Stomach (tissue), 9 donors: ENCODE results near the gene SMAP1. TPM values are rescaled to one million over a fixed set of nuclear protein-coding genes. Genes with fewer than 3 reads are reported as not detected.

Experiments used
- DNase-seq, 2 donors: peaks; one replicate each; pipeline versions ENCODE4 v3.0.0 to v3.0.0-alpha.2; 2013 to 2019
- H3K27ac ChIP-seq, 5 donors: fragments of 200-600 bp in 4 of 5; sonication (generic) in 4 of 5; one replicate each; pipeline ENCODE4 v1.5.1; 2013 to 2019; ENCODE audit warnings: mild to moderate bottlenecking in 1 of 5, moderate library complexity in 1 of 5
- H3K27me3 ChIP-seq, 3 donors: fragments of 200-600 bp; sonication (generic); one replicate each; pipeline ENCODE4 v1.5.1; 2017 to 2019; ENCODE audit warnings: mixed run types in 1 of 3
- H3K36me3 ChIP-seq, 4 donors: fragments of 200-600 bp; sonication (generic); 1 replicate in 3 of 4; 2 replicates in 1 of 4; pipeline ENCODE4 v1.5.1; 2016 to 2019
- H3K4me1 ChIP-seq, 4 donors: fragments of 200-600 bp; sonication (generic); one replicate each; pipeline ENCODE4 v1.5.1; 2016 to 2019
- H3K4me3 ChIP-seq, 4 donors: fragments of 200-600 bp; sonication (generic) in 3 of 4; one replicate each; pipeline ENCODE4 v1.5.1; 2016 to 2019; ENCODE audit warnings: mild to moderate bottlenecking in 1 of 4
- H3K9me3 ChIP-seq, 4 donors: fragments of 200-600 bp; sonication (generic); one replicate each; pipeline ENCODE4 v1.5.1; 2016 to 2019
- CTCF ChIP-seq, 7 experiments: fragments of 450-650 bp in 4 of 7; fragments of 200-600 bp in 3 of 7; sonication (generic) in 3 of 7; IDR thresholded peaks; one replicate each; pipeline ENCODE4 v1.5.1; 2016 to 2019; ENCODE audit warnings: antibody characterized with exemption in 7 of 7, control low read depth in 2 of 7, mild to moderate bottlenecking in 1 of 7
- EP300 ChIP-seq: sonication (generic); formaldehyde crosslinking; IDR thresholded peaks from one replicate; pipeline ENCODE4 v1.6.1; 2017; ENCODE audit warnings: antibody characterized with exemption
- POLR2A ChIP-seq, 4 donors: fragments of 450-650 bp; IDR thresholded peaks; one replicate each; pipeline ENCODE4 v1.6.1; 2016; ENCODE audit warnings: antibody characterized with exemption in 4 of 4, control low read depth in 2 of 4, mild to moderate bottlenecking in 1 of 4, moderate library complexity in 1 of 4
- POLR2AphosphoS5 ChIP-seq, 3 donors: sonication (generic); formaldehyde crosslinking; IDR thresholded peaks; one replicate each; pipeline ENCODE4 v1.6.1; 2016; ENCODE audit warnings: antibody characterized with exemption in 3 of 3
- WGBS, 5 donors: extraction: QIAGEN DNeasy Blood & Tissue Kit in 3 of 5; methylation state at CpG; one replicate each; pipeline versions ENCODE4 v1.1.5 to v1.1.7; 2013 to 2018; 5-methylcytosine and 5-hydroxymethylcytosine counted together
- intact Hi-C: fragments of 100-400 bp; cut with DNase I; formaldehyde crosslinking; loops from one replicate; pipeline ENCODE4 v1.15.1; 2023; ENCODE audit warnings: low total_unique reads
- polyA plus RNA-seq, 3 donors: library from polyadenylated mRNA; stranded (reverse); fragments of 200-250 nt; gene quantifications; one replicate each; pipeline ENCODE4 v1.2.3, GENCODE V29; 2013
- total RNA-seq, 5 donors: library from RNA; depleted of rRNA; stranded (reverse); fragments of >200 nt; gene quantifications; one replicate each; pipeline versions ENCODE4 v1.1.0 to v1.2.3, GENCODE V29; 2014 to 2016
- donor health status: healthy with polysubstance abuse.
- donor health status: Bipolar disorder and iron deficiency.
- donor health status: healthy.

Gene SMAP1
- total and polyA plus RNA-seq, 8 donors = 13.4 to 65.3 (median 25.4) TPM

- Histone ChIP-seq H3K9me3 (no peaks in the 10 kb centered on the region), H3K36me3 (no peaks in the 10 kb centered on the region), H3K4me3 (no peak overlapping the region), H3K27me3 (peaks cover 0 to under 1% (median 0%) of the 10 kb centered on the region in 3 donors), H3K4me1 (peaks cover 0 to 5% (median 0%) of the 10 kb centered on the region in 4 donors), H3K27ac (no peak overlapping the region)
- intact Hi-C loops = loop anchor here (5.0 to 10.0 kb wide), 2 partner anchors 182 to 584 kb away; partner anchors contain the start of gene COL9A1
- no peak for DNase-seq
- 72 to 94% (median 80%) methylated on average over 2 of the region's 2 CpGs for WGBS, 5 donors
- no peak for TF ChIP-seq POLR2AphosphoS5 (IDR thresholded peaks at IDR 0.05)
- TF ChIP-seq POLR2A (IDR thresholded peaks at IDR 0.05) = no peak
- TF ChIP-seq EP300 = no peak
- TF ChIP-seq CTCF (IDR thresholded peaks at IDR 0.05) = no peak
Measured at GRCh38 chr6:70886661-70887060, 219.0 kb downstream of the SMAP1 start.

DNA sequence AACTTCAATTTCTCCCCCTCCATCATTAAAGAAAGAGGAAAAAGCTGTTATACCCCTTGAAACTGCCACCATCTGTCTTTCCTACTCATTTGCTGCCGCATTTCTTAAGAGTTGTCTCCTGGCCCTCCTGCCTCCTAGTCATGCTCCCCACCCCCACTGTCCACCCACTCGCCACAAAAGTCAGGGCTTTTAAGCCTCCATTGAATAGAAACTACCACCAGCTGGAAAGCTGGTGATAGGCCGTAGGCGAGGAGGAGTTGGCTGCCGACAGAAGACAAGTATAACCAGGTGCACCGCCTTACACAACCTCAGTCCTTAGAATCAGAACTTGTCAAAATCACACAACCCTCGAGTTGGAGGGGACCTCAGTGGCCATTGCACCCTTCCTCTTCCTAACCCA is 221.6 kb downstream of the SMAP1 start:
- H3K4me3 ChIP-seq = no peak overlapping the region
- no peaks in the 10 kb centered on the region for H3K9me3 ChIP-seq
- peaks cover 0 to 3% (median 0%) of the 10 kb centered on the region in 4 donors for H3K4me1 ChIP-seq
- TF ChIP-seq EP300 (no peak), CTCF (IDR thresholded peaks at IDR 0.05) (no peak), POLR2A (IDR thresholded peaks at IDR 0.05) (no peak), POLR2AphosphoS5 (IDR thresholded peaks at IDR 0.05) (no peak)
- no peak overlapping the region for H3K27ac ChIP-seq
- no peak for DNase-seq
- no peaks in the 10 kb centered on the region for H3K36me3 ChIP-seq
- intact Hi-C loops = loop anchor here (5.0 to 10.0 kb wide), 2 partner anchors 184 to 587 kb away; partner anchors contain the start of gene COL9A1
- no peaks in the 10 kb centered on the region for H3K27me3 ChIP-seq
- 87 to 91% (median 90%) methylated on average over 7 of the region's 7 CpGs for WGBS, 5 donors

- intact Hi-C loops = no loop called here
- 91 to 98% (median 96%) methylated on average over 12 of the region's 12 CpGs for WGBS, 5 donors
- no peaks in the 10 kb centered on the region for H3K36me3 ChIP-seq
Measured at GRCh38 chr6:70894001-70894400, 226.3 kb downstream of the SMAP1 start.

DNA sequence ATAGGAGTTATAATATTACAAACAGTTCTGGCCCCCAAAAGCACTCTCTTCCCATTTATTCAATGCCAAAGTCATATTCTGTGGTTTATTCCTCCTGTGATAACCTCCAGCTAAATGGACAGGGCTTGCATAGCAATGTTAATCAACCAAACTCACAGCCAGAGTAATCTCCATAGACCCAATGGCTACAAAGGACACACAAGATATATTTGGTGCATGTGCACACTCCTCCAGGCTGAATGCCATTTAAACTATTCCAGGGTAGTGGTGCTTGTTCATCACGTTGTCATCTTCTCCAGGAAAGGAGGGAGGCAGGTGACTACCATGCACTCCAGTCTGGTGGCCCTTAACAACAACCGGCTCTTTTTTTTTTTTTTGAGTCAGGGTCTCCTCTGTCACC is 232.4 kb downstream of the SMAP1 start:
- no peak for DNase-seq

More at GRCh38 chr6:70894001-70894400, 226.3 kb downstream of the SMAP1 start:
- TF ChIP-seq POLR2A (IDR thresholded peaks at IDR 0.05) = no peak
- no peak for TF ChIP-seq CTCF (IDR thresholded peaks at IDR 0.05)
- TF ChIP-seq EP300 = no peak
- no peak for TF ChIP-seq POLR2AphosphoS5 (IDR thresholded peaks at IDR 0.05)
- Histone ChIP-seq H3K4me3 (no peak overlapping the region), H3K4me1 (peaks cover 0 to 4% (median 0%) of the 10 kb centered on the region in 4 donors), H3K9me3 (no peaks in the 10 kb centered on the region), H3K27me3 (no peaks in the 10 kb centered on the region), H3K27ac (no peak overlapping the region)
- no peak for DNase-seq

More for the DNA sequence above, 232.4 kb downstream of the SMAP1 start:
- no peaks in the 10 kb centered on the region for H3K27me3 ChIP-seq
- no peaks in the 10 kb centered on the region for H3K36me3 ChIP-seq
- no peaks in the 10 kb centered on the region for H3K9me3 ChIP-seq
- intact Hi-C loops = no loop called here
- no peak overlapping the region for H3K4me3 ChIP-seq
- WGBS, 5 donors = 63 to 86% (median 68%) methylated on average over 2 of the region's 2 CpGs
- H3K27ac ChIP-seq = no peak overlapping the region
- peaks cover 0 to 4% (median 0%) of the 10 kb centered on the region in 4 donors for H3K4me1 ChIP-seq
- no peak for TF ChIP-seq POLR2A (IDR thresholded peaks at IDR 0.05)
- TF ChIP-seq EP300 = no peak
- no peak for TF ChIP-seq CTCF (IDR thresholded peaks at IDR 0.05)
- TF ChIP-seq POLR2AphosphoS5 (IDR thresholded peaks at IDR 0.05) = no peak
